Smooth muscle cell (in vitro differentiated cells): ENCODE measurements around the gene ARL6IP4. TPM values are rescaled to one million over a fixed set of nuclear protein-coding genes. Genes with fewer than 3 reads are reported as not detected.

Source experiments
- DNase-seq: peaks from one replicate; lab custom pipeline; 2025; ENCODE audit not compliant: unreplicated experiment; lab: John Stamatoyannopoulos, UW
- H2AFZ ChIP-seq: fragments of 200-600 bp; sonication (generic); 2 replicates; pipeline ENCODE4 v1.6.0; 2016; ENCODE audit warnings: antibody characterized with exemption, low read depth, mild to moderate bottlenecking
- H3F3A ChIP-seq: fragments of 200-600 bp; sonication (generic); 2 replicates; pipeline ENCODE4 v1.6.0; 2017; ENCODE audit warnings: antibody characterized with exemption, low read depth
- H3K27ac ChIP-seq: fragments of 200-600 bp; sonication (generic); 2 replicates; pipeline ENCODE4 v1.5.1; 2016; ENCODE audit warnings: low read depth, mild to moderate bottlenecking
- H3K27me3 ChIP-seq: fragments of 200-600 bp; sonication (generic); 2 replicates; pipeline ENCODE4 v1.6.1; 2016; ENCODE audit warnings: low read depth, mild to moderate bottlenecking
- H3K36me3 ChIP-seq: fragments of 200-600 bp; sonication (generic); 2 replicates; pipeline ENCODE4 v1.5.1; 2016; ENCODE audit warnings: low read depth
- H3K4me1 ChIP-seq: fragments of 200-600 bp; sonication (generic); 2 replicates; pipeline ENCODE4 v1.5.1; 2016; ENCODE audit warnings: low read depth
- H3K4me2 ChIP-seq: fragments of 200-600 bp; sonication (generic); 2 replicates; pipeline ENCODE4 v1.6.0; 2016; ENCODE audit warnings: mild to moderate bottlenecking
- H3K4me3 ChIP-seq: fragments of 200-600 bp; sonication (generic); 2 replicates; pipeline ENCODE4 v1.5.1; 2016; ENCODE audit warnings: mild to moderate bottlenecking
- H3K79me2 ChIP-seq: fragments of 200-600 bp; sonication (generic); 2 replicates; pipeline ENCODE4 v1.6.0; 2016; ENCODE audit warnings: low read depth, mild to moderate bottlenecking
- H3K9ac ChIP-seq: fragments of 200-600 bp; sonication (generic); 2 replicates; pipeline ENCODE4 v1.6.0; 2016; ENCODE audit warnings: low read depth
- H3K9me3 ChIP-seq: fragments of 200-600 bp; sonication (generic); replicated peaks from 2 replicates; pipeline ENCODE4 v1.5.1; 2016; ENCODE audit warnings: low read depth
- H4K20me1 ChIP-seq: fragments of 200-600 bp; sonication (generic); 2 replicates; pipeline ENCODE4 v1.6.0; 2016; ENCODE audit warnings: low read depth
- CTCF ChIP-seq: fragments of 200-600 bp; sonication (generic); IDR thresholded peaks from 2 replicates; pipeline ENCODE4 v1.5.1; 2017; ENCODE audit warnings: borderline replicate concordance, mild to moderate bottlenecking, antibody characterized with exemption; ENCODE audit not compliant: insufficient read depth, poor library complexity, severe bottlenecking
- WGBS: methylation state at CpG from one replicate; pipeline ENCODE4 v1.1.7; 2016; ENCODE audit warnings: low lambda C conversion rate; 5-methylcytosine and 5-hydroxymethylcytosine counted together
- polyA plus RNA-seq: library from polyadenylated mRNA; unstranded; fragments of >200 nt; fragmentation: Nextera tagmentation; extraction: Ambion mirVana; gene quantifications from 2 replicates; pipeline ENCODE4 v1.2.1, GENCODE V29; 2016
- total RNA-seq: library from RNA; depleted of rRNA; stranded (reverse); fragments of >200 nt; gene quantifications from 2 replicates; pipeline ENCODE4 v1.2.3, GENCODE V29; 2014

The ARL6IP4 gene
- total RNA-seq (47.9 and 89.3 TPM in 2 replicates), polyA plus RNA-seq (275 and 290 TPM in 2 replicates)

- Histone ChIP-seq H3K79me2 (peaks cover 46% of the 10 kb centered on the region), H3K27ac (peak within 1 kb of the TSS; percentile 37), H3K27me3 (no peaks in the 10 kb centered on the region), H4K20me1 (peaks cover 8% of the 10 kb centered on the region), H3K4me2 (peak within 1 kb of the TSS; percentile 100), H3K9ac (peak within 1 kb of the TSS; percentile 83), H3K9me3 (no peaks in the 10 kb centered on the region), H3K4me3 (peak within 1 kb of the TSS; percentile 98), H3K4me1 (peaks cover 20% of the 10 kb centered on the region), H3F3A (no peaks in the 10 kb centered on the region), H3K36me3 (no peaks in the 10 kb centered on the region), H2AFZ (peak within 1 kb of the TSS; percentile 71)
- under 1% methylated on average over 67 of the region's 96 CpGs for WGBS
- peak; percentile 68 for DNase-seq
- peak; percentile 4 for TF ChIP-seq CTCF
Measured at GRCh38 chr12:122980183-122981035, at the start of gene ARL6IP4. Gene ARL6IP4 (plus strand): TSS chr12:122980681. CDS start chr12:122981140, 459 bp downstream.

GRCh38 chr12:122932207-122932606 lies 48.3 kb upstream of the ARL6IP4 start:
- Histone ChIP-seq H3K27ac (no peak overlapping the region), H3K9me3 (no peaks in the 10 kb centered on the region), H3K27me3 (no peaks in the 10 kb centered on the region), H3K79me2 (no peaks in the 10 kb centered on the region), H4K20me1 (no peaks in the 10 kb centered on the region), H3F3A (no peaks in the 10 kb centered on the region), H3K4me3 (no peak overlapping the region), H3K4me1 (no peaks in the 10 kb centered on the region), H3K36me3 (no peaks in the 10 kb centered on the region), H3K4me2 (no peak overlapping the region), H2AFZ (no peak overlapping the region), H3K9ac (no peak overlapping the region)
- no peak for DNase-seq
- 98% methylated on average over 8 of the region's 8 CpGs for WGBS
- no peak for TF ChIP-seq CTCF

DNA sequence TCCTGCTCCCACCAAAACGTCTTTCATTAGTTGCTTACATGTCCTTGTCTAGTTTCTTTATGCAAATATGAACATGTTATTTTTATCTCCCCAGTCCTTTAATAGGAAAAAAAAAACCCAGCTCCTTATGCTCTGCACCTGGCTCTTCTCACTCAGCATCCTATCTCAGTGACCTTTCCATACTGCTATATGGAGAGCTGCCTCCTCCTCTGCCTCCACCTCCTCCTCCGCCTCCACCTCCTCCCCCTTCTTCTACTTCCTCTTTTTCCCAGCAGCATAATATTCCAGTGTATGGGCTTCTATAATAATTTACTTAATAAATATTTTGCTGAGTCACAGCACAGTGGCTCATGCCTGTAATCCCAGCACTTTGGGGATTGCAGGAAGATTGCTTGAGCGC lies 45.8 kb upstream of the ARL6IP4 start:
- no peaks in the 10 kb centered on the region for H3K79me2 ChIP-seq
- no peaks in the 10 kb centered on the region for H3K4me1 ChIP-seq
- H4K20me1 ChIP-seq, result no peaks in the 10 kb centered on the region
- H2AFZ ChIP-seq, result no peak overlapping the region
- DNase-seq, result no peak
- no peaks in the 10 kb centered on the region for H3F3A ChIP-seq
- no peak overlapping the region for H3K4me2 ChIP-seq
- H3K9ac ChIP-seq, result no peak overlapping the region
- WGBS, result 86% methylated on average over 3 of the region's 3 CpGs
- TF ChIP-seq CTCF, result no peak
- no peaks in the 10 kb centered on the region for H3K27me3 ChIP-seq
- H3K36me3 ChIP-seq, result no peaks in the 10 kb centered on the region
- H3K4me3 ChIP-seq, result no peak overlapping the region
- H3K9me3 ChIP-seq, result no peaks in the 10 kb centered on the region
- H3K27ac ChIP-seq, result no peak overlapping the region
